Liver (tissue), 9 donors: ENCODE results near the gene FKBP5. TPM values are rescaled to one million over a fixed set of nuclear protein-coding genes. Genes with fewer than 3 reads are reported as not detected.

Source experiments
- DNase-seq: peaks from one replicate; pipeline ENCODE4 v3.0.0-alpha.2; 2017; ENCODE audit warnings: low spot score
- H3K27ac ChIP-seq, 2 donors: one replicate each; pipeline ENCODE4 v1.7.0; 2013; ENCODE audit warnings: inconsistent platforms in 2 of 2, low read length in 2 of 2, control low read depth in 1 of 2, low read depth in 1 of 2, mild to moderate bottlenecking in 1 of 2
- H3K27me3 ChIP-seq, 4 donors: one replicate each; pipeline versions ENCODE4 v1.6.1 to v1.7.0; 2013; ENCODE audit warnings: low read length in 3 of 4, inconsistent platforms in 1 of 4, mild to moderate bottlenecking in 1 of 4, moderate library complexity in 1 of 4; ENCODE audit not compliant: control insufficient read depth in 4 of 4, insufficient read depth in 4 of 4
- H3K36me3 ChIP-seq, 4 donors: one replicate each; pipeline versions ENCODE4 v1.6.1 to v1.7.0; 2013; ENCODE audit warnings: low read length in 3 of 4, mild to moderate bottlenecking in 3 of 4, low read depth in 1 of 4, moderate library complexity in 1 of 4; ENCODE audit not compliant: control insufficient read depth in 4 of 4, insufficient read depth in 3 of 4
- H3K4me1 ChIP-seq, 4 donors: one replicate each; pipeline versions ENCODE4 v1.6.1 to v1.7.0; 2013; ENCODE audit warnings: low read length in 3 of 4, mild to moderate bottlenecking in 3 of 4, moderate library complexity in 1 of 4; ENCODE audit not compliant: control insufficient read depth in 4 of 4, insufficient read depth in 4 of 4
- H3K4me3 ChIP-seq, 3 donors: one replicate each; pipeline versions ENCODE4 v1.6.1 to v1.7.0; 2013; ENCODE audit warnings: low read length in 3 of 3, control low read depth in 1 of 3, low read depth in 1 of 3, mild to moderate bottlenecking in 1 of 3
- H3K9ac ChIP-seq, 2 donors: one replicate each; pipeline ENCODE4 v1.7.0; 2013; ENCODE audit warnings: low read length in 2 of 2, mild to moderate bottlenecking in 2 of 2, moderate library complexity in 2 of 2, control low read depth in 1 of 2, low read depth in 1 of 2
- H3K9me3 ChIP-seq, 4 donors: one replicate each; pipeline versions ENCODE4 v1.6.1 to v1.7.0; 2013; ENCODE audit warnings: low read length in 3 of 4; ENCODE audit not compliant: control insufficient read depth in 4 of 4
- ATF3 ChIP-seq: IDR thresholded peaks from 2 replicates; pipeline ENCODE4 v1.6.1; 2016; ENCODE audit warnings: antibody characterized with exemption
- CTCF ChIP-seq: fragments of 150-350 bp; IDR thresholded peaks from 2 replicates; pipeline ENCODE4 v1.5.1; 2017; ENCODE audit warnings: improper control_type of control experiment, low read depth, low read length; ENCODE audit not compliant: missing input control
- EGR1 ChIP-seq, 2 donors: IDR thresholded peaks; 2 replicates each; pipeline ENCODE4 v1.6.1; 2016 to 2018; ENCODE audit warnings: antibody characterized with exemption in 2 of 2, low read depth in 2 of 2
- FOXA1 ChIP-seq: IDR thresholded peaks from 2 replicates; pipeline ENCODE4 v1.6.1; 2016; ENCODE audit warnings: antibody characterized with exemption
- FOXA2 ChIP-seq: IDR thresholded peaks from 2 replicates; pipeline ENCODE4 v1.6.1; 2016; ENCODE audit warnings: antibody characterized with exemption
- GABPA ChIP-seq, 2 donors: IDR thresholded peaks in 1 of 2; conservative IDR thresholded peaks in 1 of 2; 2 replicates each; pipeline ENCODE4 v1.6.1; 2016; ENCODE audit warnings: antibody characterized with exemption in 2 of 2, mild to moderate bottlenecking in 1 of 2, moderate library complexity in 1 of 2
- HNF4A ChIP-seq, 2 donors: conservative IDR thresholded peaks; 2 replicates each; pipeline ENCODE4 v1.6.1; 2016; ENCODE audit warnings: antibody characterized with exemption in 2 of 2, mild to moderate bottlenecking in 2 of 2
- HNF4G ChIP-seq: IDR thresholded peaks from 2 replicates; pipeline ENCODE4 v1.6.1; 2016; ENCODE audit warnings: antibody characterized with exemption
- JUND ChIP-seq, 2 donors: IDR thresholded peaks; 2 replicates each; pipeline ENCODE4 v1.6.1; 2016; ENCODE audit warnings: antibody characterized with exemption in 2 of 2
- MAX ChIP-seq: IDR thresholded peaks from 2 replicates; pipeline ENCODE4 v1.6.1; 2016; ENCODE audit warnings: antibody characterized with exemption
- NR2F2 ChIP-seq: IDR thresholded peaks from 2 replicates; pipeline ENCODE4 v1.6.1; 2016; ENCODE audit warnings: antibody characterized with exemption
- RAD21 ChIP-seq, 2 donors: IDR thresholded peaks; 2 replicates each; pipeline ENCODE4 v1.6.1; 2016; ENCODE audit warnings: antibody characterized with exemption in 2 of 2, mild to moderate bottlenecking in 2 of 2
- REST ChIP-seq: IDR thresholded peaks from 2 replicates; pipeline ENCODE4 v1.6.1; 2016; ENCODE audit warnings: antibody characterized with exemption, mild to moderate bottlenecking
- RXRA ChIP-seq, 2 donors: IDR thresholded peaks; 2 replicates each; pipeline ENCODE4 v1.6.1; 2017 to 2018; ENCODE audit warnings: antibody characterized with exemption in 2 of 2, mild to moderate bottlenecking in 1 of 2
- SP1 ChIP-seq: IDR thresholded peaks from 2 replicates; pipeline ENCODE4 v1.6.1; 2018; ENCODE audit warnings: antibody characterized with exemption, mild to moderate bottlenecking
- TAF1 ChIP-seq: conservative IDR thresholded peaks from 2 replicates; pipeline ENCODE4 v1.6.1; 2016; ENCODE audit warnings: antibody characterized with exemption, mild to moderate bottlenecking
- YY1 ChIP-seq: IDR thresholded peaks from 2 replicates; pipeline ENCODE4 v1.6.1; 2016; ENCODE audit warnings: antibody characterized with exemption, mild to moderate bottlenecking
- ZBTB33 ChIP-seq: IDR thresholded peaks from 2 replicates; pipeline ENCODE4 v1.6.1; 2016; ENCODE audit warnings: antibody characterized with exemption
- WGBS: extraction: QIAGEN DNeasy Blood & Tissue Kit; methylation state at CpG from one replicate; pipeline ENCODE4 v1.1.7; 2013; 5-methylcytosine and 5-hydroxymethylcytosine counted together
- polyA plus RNA-seq, 2 donors: library from polyadenylated mRNA; stranded (reverse) in 1 of 2; unstranded in 1 of 2; fragments of 200-250 nt in 1 of 2; fragments of >200 nt in 1 of 2; fragmentation: Nextera tagmentation in 1 of 2; extraction: Ambion mirVana in 1 of 2; gene quantifications; one replicate each; pipeline versions ENCODE4 v1.2.1 to v1.2.3, GENCODE V29; 2013 to 2015
- total RNA-seq, 2 donors: library from RNA; depleted of rRNA; stranded (reverse); fragments of >200 nt; gene quantifications; one replicate each; pipeline ENCODE4 v1.2.3, GENCODE V29; 2014
- donor health status: healthy.
- donor health status: healthy.
- donor health status: healthy.
- donor health status: healthy.
- donor health status: healthy.

Gene FKBP5
- total and polyA plus RNA-seq, 4 donors, result 10.3 to 132 (median 63.7) TPM

GRCh38 chr6:35694462-35694861 lies 5.7 kb upstream of the FKBP5 start:
- Histone ChIP-seq H3K4me1 (peaks cover 0 to 11% (median 8%) of the 10 kb centered on the region in 4 donors), H3K27me3 (no peaks in the 10 kb centered on the region), H3K27ac (no peak overlapping the region), H3K4me3 (no peak overlapping the region), H3K36me3 (no peaks in the 10 kb centered on the region), H3K9ac (no peak overlapping the region), H3K9me3 (no peaks in the 10 kb centered on the region)
- 91% methylated on average over 2 of the region's 2 CpGs for WGBS
- DNase-seq, result no peak
- TF ChIP-seq HNF4A (conservative IDR thresholded peaks at IDR 0.05) (no peak), RAD21 (IDR thresholded peaks at IDR 0.05) (no peak), MAX (no peak), RXRA (IDR thresholded peaks at IDR 0.05) (no peak), FOXA1 (no peak), CTCF (no peak), JUND (IDR thresholded peaks at IDR 0.05) (no peak), SP1 (no peak), TAF1 (no peak), NR2F2 (no peak), GABPA (IDR thresholded peaks at IDR 0.05 in 1 of 2, conservative IDR thresholded peaks at IDR 0.05 in 1 of 2) (no peak), ATF3 (no peak)

GRCh38 chr6:35691027-35691824 lies 2.5 kb upstream of the FKBP5 start:
- DNase-seq, result no peak
- Histone ChIP-seq H3K9me3 (no peaks in the 10 kb centered on the region), H3K9ac (no peak overlapping the region), H3K27me3 (no peaks in the 10 kb centered on the region), H3K4me3 (no peak overlapping the region), H3K36me3 (no peaks in the 10 kb centered on the region), H3K4me1 (peaks cover 0 to 16% (median 13%) of the 10 kb centered on the region in 4 donors), H3K27ac (peak overlapping the region; percentile 52 to 70)
- TF ChIP-seq RAD21 (IDR thresholded peaks at IDR 0.05) (peak; percentile 20 to 53), TAF1 (no peak), EGR1 (IDR thresholded peaks at IDR 0.05; ENCODE audit: low read depth in 2 of 2) (no peak), GABPA (IDR thresholded peaks at IDR 0.05 in 1 of 2, conservative IDR thresholded peaks at IDR 0.05 in 1 of 2) (peak in 1 of 2 donors; percentile 22), JUND (IDR thresholded peaks at IDR 0.05) (peak in 1 of 2 donors; percentile 25), ZBTB33 (no peak), HNF4A (conservative IDR thresholded peaks at IDR 0.05) (peak; percentile 27 to 31), SP1 (peak; percentile 76), FOXA1 (no peak), HNF4G (no peak), MAX (peak; percentile 37), NR2F2 (no peak), FOXA2 (peak; percentile 15), REST (no peak), ATF3 (no peak), YY1 (peak; percentile 46), CTCF (no peak), RXRA (IDR thresholded peaks at IDR 0.05) (peak; percentile 32 to 44)
- WGBS, result 58% methylated on average over 10 of the region's 10 CpGs
